GM18520 (cell line): ENCODE data around the gene FAM25G.
"Not testable (repeated sequence)": the region's sequence is repeated elsewhere in the genome, so short reads cannot be mapped to it uniquely, and the experiment has no call there.

Experiments
- ATAC-seq: cut with Tn5 transposase; IDR thresholded peaks from one replicate; pipeline ENCODE4 v1.9.1; 2021; ENCODE audit not compliant: unreplicated experiment

Gene FAM25G

GRCh38 chr10:47491600-47491999 is at the start of gene FAM25G:
FAM25G (minus strand) TSS chr10:47491700; CDS start chr10:47491674, 26 bp downstream.
- not testable (repeated sequence) for ATAC-seq

DNA sequence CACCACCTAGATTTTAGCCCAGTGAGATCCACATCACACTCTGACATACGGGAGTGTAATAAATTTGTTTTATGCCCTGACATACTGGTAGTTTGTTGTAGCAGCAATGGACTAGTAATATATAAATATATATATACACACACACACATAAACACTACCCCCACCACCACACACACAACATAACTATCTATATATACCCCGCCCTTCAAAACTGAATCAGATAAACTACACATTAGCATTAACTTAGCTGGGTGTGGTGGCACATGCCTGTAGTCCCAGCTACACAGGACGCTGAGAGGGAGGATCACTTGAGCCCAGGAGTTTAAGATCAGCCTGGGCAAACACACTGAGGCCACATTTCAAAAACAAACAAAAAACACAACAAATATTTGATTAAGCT is 44.9 kb upstream of the FAM25G start:
- not testable (repeated sequence) for ATAC-seq

- not testable (repeated sequence) for ATAC-seq
Measured at GRCh38 chr10:47523475-47523874, 32.0 kb upstream of the FAM25G start, which contains the start of gene AGAP9. AGAP9 (minus strand) TSS chr10:47523638; CDS start chr10:47523526, 112 bp downstream.

DNA sequence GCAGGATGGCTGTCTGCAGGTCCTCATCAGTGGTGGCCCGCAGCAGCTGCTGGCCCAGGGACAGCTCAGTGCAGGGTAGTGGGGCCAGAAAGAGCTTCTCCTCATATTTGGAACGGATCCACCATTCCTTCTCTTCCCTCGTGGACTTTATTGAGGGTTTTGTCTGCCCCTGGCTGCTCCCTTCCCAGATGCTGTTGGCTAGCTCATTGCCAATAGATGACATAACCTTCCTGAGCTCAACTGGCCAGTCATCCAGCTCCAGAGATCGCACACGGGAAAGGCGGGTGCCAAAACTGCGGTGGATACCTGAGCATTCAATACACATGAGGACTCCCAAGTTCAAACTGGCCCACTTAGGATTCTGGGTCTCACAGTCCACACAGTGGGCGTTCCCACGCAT is 10.8 kb upstream of the FAM25G start:
- ATAC-seq = not testable (repeated sequence)

DNA sequence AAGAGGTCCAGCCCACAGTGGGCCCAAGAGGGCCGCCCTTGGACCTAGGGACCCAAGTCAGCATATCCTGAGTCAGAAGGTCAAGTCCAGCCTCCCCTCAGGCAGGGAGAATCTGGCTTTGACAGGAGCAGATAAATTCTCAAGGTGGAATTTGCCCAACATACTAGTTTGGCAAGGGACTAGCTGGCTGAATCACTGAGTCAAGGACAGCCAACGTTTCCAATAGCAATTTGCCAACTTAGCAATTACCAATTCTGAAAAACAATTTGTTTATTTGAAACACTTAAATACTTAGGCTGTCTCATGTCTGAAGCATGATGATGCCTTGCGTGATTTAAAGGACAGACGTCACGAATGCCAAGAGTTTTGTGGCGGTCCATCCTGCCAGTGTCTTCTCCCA is 2.7 kb upstream of the FAM25G start:
- not testable (repeated sequence) for ATAC-seq

DNA sequence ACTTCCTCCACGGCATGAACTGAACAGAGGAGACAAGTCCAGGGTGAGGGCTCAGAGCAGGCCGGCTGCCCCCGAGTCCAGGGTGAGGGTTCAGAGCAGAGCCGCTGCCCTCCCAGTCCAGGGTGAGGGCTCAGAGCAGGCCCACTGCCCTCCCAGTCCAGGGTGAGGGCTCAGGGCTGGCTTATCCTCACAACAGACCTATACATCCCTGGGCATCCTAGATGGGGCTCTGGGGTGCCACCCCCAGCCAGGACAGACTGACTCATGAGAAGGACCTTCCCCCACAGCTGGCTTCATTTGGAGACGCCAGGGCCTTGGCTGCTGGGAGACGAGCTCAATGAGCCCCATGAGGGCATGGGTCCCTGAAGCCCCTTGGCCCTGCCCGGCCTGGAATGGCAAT is 1.9 kb downstream of the FAM25G start:
- ATAC-seq = not testable (repeated sequence)

DNA sequence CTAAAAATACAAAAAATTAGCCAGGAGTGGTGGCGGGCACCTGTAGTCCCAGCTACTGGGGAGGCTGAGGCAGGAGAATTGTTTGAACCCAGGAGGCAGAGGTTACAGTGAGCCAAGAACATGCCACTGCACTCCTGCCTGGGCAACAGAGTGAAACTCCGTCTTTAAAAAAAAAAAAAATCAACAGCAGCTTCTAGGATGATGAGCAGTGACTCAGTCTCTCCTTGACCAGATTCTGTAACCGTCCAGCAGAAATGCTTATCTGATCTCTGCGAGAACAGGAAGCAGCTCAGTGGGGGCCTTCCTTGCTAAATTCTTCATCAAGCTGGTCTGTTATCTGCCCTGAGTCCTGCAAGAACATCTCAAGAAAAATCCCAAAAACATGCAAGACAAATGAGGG is 5.6 kb downstream of the FAM25G start:
- not testable (repeated sequence) for ATAC-seq

- ATAC-seq = not testable (repeated sequence)
Measured at GRCh38 chr10:47484786-47485185, 6.7 kb downstream of the FAM25G start.

GRCh38 chr10:47483923-47484322 is 7.6 kb downstream of the FAM25G start, which contains the start of gene ANXA8:
ANXA8 (minus strand) TSS chr10:47484115; CDS start chr10:47483933, 182 bp downstream.
- not testable (repeated sequence) for ATAC-seq

- not testable (repeated sequence) for ATAC-seq
Measured at GRCh38 chr10:47482367-47482766, 9.1 kb downstream of the FAM25G start.

DNA sequence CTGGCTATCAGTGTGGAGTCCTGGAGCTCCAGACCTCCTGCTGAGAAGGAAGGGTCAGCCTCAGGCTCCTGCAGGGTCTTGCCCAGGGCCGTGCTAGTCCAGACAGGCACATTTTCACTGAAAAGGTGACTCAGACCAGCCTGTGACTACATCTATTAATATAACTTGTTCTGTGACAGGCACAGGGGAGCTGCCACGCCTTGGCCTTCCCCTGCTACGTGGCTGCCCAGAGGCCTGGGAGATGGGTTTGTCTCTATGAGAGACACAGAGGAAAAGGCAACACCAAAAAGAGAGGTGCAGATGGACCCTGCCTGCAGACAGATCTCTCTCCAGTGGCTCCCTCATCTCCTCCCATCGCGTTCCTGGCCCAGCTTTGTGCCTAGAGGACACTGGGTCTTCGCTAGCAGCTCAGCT is 9.7 kb downstream of the FAM25G start:
- ATAC-seq = not testable (repeated sequence)

GRCh38 chr10:47481182-47481766 is 10.2 kb downstream of the FAM25G start:
- not testable (repeated sequence) for ATAC-seq

DNA sequence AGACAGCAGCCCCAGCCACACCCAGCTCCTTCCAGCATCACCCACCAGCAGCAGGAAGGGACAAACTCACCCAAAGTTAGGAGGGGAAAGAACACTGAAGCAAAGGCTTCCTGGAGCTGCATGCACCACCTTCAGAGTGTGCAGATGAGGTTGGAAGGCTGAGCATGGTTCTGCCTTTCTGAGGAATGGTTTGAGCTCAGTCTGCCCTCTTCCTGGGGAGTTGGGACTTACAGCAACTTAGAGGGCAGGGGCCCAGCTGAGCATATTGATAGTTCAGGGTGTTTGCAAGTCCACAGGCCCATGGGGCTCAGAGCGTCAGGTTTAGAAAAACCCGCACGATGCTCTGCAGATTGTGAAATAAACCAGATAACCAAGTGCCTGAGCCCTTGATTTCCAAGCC is 11.4 kb downstream of the FAM25G start:
- not testable (repeated sequence) for ATAC-seq

DNA sequence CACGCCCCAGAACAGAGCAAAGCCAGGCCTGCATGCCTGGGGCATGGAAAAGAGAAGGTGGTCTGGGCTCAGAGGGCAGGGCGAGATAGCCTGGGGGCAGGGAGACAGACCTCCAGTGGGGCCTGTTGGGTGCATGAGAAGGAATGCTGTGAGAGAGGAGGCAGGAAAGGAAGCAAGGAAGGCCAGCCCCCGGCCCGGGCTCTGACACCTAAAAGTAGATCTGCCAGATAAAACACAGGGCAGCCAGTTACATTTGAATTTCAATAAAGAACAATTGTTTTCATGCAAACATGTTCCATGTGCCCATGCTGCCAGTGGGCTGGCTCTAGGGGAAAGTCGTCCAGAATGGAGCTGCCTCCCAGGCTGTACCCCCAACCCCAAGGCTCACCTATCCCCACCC is 13.4 kb downstream of the FAM25G start:
- not testable (repeated sequence) for ATAC-seq

DNA sequence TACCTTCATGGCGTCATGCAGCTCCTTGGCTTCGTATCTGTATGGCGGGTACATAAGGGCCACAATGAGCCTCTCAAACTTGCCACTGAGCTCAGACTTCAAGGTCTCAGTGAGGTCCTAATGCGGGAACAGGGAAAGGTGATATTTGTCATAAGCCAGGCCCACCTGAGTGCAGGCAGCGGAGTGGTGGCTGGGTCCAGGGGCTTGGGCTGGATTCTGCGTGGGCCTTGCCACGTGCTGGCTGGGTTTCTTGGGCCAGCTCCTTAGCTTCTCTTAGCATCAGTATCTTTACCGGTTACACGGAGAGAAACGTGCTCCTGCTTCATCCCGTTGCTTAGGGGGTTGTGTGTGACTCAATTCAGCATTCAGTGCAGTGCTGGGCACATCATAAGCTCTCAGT is 14.4 kb downstream of the FAM25G start:
- not testable (repeated sequence) for ATAC-seq

DNA sequence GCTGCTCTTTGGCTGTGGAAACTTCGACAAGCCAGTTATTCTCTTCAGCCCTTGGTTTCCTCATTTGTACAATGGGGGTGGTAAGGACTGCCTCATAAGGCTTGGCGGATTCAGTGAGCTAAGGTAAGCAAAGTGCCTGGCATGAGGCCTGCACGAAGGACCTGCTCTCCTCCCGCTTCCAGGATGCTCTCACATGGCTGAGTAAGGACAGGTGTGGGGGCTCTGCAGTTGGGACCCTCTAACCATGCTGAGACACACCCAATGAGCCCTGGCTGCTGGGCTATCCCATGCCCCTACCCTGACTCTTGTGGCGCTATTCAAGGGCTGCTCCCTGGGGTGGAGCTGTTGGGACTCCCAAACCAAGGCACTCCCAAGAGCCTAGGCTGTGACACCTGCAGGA is 16.4 kb downstream of the FAM25G start:
- not testable (repeated sequence) for ATAC-seq

- ATAC-seq = not testable (repeated sequence)
Measured at GRCh38 chr10:47473516-47473915, 18.0 kb downstream of the FAM25G start.

- ATAC-seq = peak; percentile 45
Measured at GRCh38 chr10:47472647-47473046, 18.9 kb downstream of the FAM25G start.

- ATAC-seq = not testable (repeated sequence)
Measured at GRCh38 chr10:47472072-47472471, 19.4 kb downstream of the FAM25G start.

DNA sequence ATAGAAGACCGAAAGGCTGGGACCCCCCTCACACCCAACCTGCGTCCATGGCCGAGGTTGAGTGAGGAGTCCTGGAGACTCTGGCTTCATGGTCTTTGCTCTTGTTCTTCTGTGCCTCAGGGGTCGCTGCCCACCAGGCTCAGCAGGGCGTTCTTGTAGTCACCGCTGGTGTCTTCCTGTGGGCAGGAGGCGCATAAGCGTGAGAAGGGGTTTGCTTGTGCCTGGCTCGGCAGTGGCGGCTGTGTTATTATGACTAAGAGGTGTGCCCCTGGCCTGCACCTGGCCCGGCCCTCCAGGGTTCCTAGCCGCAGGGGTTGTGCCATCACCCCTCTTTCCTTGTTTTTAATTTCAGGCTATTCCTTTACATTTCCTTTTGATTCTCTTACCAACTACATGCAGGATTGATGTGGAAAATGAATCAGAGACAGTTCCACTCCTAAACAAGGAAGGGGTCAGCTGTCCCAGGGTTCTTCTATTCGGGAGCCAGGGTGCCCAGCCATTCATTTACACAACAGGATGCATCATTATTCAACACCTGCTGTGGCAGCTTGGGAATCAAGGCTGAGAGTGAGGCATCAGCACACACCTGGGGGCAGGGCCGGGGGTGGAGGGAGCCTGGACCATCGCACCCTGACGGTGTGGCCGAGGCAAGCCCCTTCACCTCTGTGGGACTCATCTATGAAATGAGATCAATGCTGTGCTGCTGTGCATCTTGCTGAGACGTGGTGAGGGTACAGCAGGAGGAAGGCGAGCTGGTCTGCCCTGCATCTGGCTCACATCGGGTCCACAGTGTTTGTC is 22.6 kb downstream of the FAM25G start:
- ATAC-seq = not testable (repeated sequence)

DNA sequence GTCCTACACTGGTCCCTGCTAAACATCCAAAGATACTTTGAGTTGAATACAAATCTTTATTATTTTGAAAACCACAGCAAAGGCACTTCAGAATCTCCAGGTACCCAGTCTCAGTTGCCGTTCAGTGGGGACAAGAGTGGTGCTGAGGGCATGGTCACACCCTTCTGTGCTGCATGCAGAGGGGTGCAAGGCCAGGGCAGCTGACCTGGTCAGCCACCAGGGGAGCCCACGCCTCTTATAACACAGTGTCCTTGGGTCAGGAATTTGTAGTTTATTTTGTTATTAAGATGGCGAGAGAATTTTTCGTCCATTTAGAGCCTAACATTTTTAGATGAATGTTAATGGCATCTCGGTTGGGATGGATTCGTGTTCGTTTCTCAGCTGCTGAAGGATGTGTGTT is 23.5 kb downstream of the FAM25G start:
- not testable (repeated sequence) for ATAC-seq

GRCh38 chr10:47467458-47467857 is 24.0 kb downstream of the FAM25G start:
- not testable (repeated sequence) for ATAC-seq
